ENCODE results near the gene LRRC23. TPM values are rescaled to one million over a fixed set of nuclear protein-coding genes. Genes with fewer than 3 reads are reported as not detected.

LRRC23 gene
- total RNA-seq, 4 donors from 2014 or later = 3.9 to 7.9 (median 6.2) TPM

- TF ChIP-seq, protein P1, sequence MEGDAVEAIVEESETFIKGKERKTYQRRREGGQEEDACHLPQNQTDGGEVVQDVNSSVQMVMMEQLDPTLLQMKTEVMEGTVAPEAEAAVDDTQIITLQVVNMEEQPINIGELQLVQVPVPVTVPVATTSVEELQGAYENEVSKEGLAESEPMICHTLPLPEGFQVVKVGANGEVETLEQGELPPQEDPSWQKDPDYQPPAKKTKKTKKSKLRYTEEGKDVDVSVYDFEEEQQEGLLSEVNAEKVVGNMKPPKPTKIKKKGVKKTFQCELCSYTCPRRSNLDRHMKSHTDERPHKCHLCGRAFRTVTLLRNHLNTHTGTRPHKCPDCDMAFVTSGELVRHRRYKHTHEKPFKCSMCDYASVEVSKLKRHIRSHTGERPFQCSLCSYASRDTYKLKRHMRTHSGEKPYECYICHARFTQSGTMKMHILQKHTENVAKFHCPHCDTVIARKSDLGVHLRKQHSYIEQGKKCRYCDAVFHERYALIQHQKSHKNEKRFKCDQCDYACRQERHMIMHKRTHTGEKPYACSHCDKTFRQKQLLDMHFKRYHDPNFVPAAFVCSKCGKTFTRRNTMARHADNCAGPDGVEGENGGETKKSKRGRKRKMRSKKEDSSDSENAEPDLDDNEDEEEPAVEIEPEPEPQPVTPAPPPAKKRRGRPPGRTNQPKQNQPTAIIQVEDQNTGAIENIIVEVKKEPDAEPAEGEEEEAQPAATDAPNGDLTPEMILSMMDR (IDR thresholded peaks at IDR 0.05; ENCODE audit: low read depth) = no peak
These were observed 47.0 kb downstream of the LRRC23 start for GRCh38 chr12:6951551-6952120.

GRCh38 chr12:6952121-6952862, 47.7 kb downstream of the LRRC23 start:
- TF ChIP-seq, protein P1 (IDR thresholded peaks at IDR 0.05; ENCODE audit: low read depth) = no peak

GRCh38 chr12:6952863-6953441, 48.3 kb downstream of the LRRC23 start:
- TF ChIP-seq, protein P1 (IDR thresholded peaks at IDR 0.05; ENCODE audit: low read depth) = no peak

DNA sequence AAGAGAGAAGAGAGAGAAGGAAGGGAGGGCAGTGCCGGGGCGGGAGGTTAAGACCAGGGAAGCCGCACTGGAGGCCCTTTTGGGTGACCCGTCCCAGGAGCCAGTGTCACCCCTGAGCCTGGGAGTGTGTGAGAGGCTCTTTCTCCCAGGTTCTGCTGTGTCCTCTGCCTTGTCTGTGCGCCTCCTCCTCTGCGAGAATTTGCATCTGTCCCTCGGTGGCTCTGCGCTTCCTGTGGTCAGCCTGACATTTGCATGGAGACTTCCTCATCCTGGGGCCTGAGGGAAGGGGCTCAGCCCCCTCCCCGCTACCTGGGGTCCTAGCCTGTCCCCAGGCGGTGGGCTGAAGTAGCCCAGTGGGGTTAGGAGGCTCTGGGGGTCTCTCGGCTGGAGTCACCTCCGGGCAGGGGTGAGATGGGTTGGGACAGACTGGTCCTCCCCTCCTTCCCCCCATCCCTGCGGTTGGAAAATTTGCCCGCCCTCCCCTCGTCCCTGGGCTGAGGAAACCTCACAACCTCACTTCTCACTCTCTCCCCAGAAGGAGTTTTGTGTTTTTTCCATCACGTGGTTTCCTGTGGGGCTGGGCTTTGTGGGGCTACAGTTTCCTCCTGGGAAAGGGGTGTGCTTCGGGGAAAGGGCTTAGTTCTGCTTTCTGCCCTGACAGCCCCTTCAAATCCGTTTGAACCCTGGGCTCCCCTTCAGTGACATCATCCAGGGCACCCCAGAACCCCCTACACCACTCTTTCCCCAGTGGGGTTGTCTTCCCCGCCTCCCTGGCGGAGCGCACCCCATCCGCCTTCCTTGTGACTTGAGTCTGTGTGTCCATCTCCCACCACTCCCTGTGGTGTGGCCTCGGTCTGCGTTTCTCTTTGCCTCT, 49.1 kb downstream of the LRRC23 start:
- TF ChIP-seq, protein P1 (IDR thresholded peaks at IDR 0.05; ENCODE audit: low read depth) = no peak

DNA sequence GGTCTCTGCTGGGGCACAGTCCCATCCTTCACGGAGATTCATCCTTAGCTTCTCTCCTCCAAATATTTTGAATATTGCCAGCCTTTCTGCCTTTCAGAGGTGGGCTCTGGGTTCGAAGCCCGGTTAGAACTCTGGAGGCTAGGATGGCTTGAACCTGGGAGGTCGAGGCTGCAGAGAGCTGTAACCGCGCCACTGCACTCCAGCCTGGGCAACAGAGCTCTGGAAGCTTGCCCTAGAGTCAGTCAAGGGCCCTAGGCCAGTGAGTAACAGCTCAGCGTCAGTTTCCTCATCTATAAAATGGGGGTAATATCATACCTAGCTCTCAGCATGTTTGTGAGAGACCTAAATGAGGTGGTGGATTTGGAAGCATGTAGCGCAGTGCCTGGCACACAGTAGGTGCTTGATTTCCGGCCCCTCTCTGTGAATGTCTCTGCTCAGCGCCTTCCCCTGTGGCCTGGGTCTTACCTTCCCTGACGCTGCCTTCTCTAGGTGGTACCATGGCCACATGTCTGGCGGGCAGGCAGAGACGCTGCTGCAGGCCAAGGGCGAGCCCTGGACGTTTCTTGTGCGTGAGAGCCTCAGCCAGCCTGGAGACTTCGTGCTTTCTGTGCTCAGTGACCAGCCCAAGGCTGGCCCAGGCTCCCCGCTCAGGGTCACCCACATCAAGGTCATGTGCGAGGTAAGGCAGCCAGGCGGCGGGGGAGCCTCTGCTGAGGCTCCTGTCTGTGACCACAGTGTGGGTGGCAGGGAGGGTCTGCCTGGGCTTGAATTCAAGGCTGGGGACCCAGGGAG, 49.9 kb downstream of the LRRC23 start:
- TF ChIP-seq, protein P1 (IDR thresholded peaks at IDR 0.05; ENCODE audit: low read depth) = no peak

DNA sequence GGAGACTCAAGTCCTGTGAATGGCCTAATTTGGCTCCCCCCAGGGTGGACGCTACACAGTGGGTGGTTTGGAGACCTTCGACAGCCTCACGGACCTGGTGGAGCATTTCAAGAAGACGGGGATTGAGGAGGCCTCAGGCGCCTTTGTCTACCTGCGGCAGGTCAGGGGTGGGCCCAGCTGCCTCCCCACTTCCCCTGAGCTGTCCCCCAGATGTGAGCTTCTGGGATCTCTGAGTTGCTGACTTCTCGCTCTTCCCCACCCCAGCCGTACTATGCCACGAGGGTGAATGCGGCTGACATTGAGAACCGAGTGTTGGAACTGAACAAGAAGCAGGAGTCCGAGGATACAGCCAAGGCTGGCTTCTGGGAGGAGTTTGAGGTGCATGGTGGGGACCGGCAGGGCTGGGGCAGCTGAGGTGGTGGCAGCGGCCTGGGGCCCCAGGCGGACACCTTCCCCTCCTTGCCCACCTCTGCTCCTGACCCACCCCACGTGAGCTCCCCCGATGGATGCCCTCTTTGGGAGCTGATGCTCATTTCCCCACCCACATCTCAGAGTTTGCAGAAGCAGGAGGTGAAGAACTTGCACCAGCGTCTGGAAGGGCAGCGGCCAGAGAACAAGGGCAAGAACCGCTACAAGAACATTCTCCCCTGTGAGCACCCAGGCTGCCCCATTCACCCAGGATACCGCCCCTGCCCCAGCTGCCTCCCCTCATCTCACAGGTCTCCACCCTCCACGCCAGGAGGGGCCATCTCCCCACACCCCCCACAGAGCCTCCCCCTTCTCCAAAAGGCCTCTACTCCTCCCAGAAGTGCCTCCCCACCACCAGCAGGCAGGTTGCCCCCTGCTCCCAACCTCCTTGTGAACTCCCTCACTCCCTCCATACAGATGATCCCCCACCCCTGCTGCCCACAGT, 50.7 kb downstream of the LRRC23 start:
- TF ChIP-seq, protein P1 (IDR thresholded peaks at IDR 0.05; ENCODE audit: low read depth) = no peak
